ENCODE results near the gene SLC25A38. TPM values are rescaled to one million over a fixed set of nuclear protein-coding genes. Genes with fewer than 3 reads are reported as not detected.
A peak's percentile ranks its signal among the peaks of the same experiment; 100 is the strongest.
"Not testable (repeated sequence)": the region's sequence is repeated elsewhere in the genome, so short reads cannot be mapped to it uniquely, and the experiment has no call there.

The SLC25A38 gene
- polyA plus RNA-seq, 1 donor, result 35.1 TPM

GRCh38 chr3:39370450-39370849, 12.7 kb upstream of the SLC25A38 start:
- not testable (repeated sequence) for H3K4me1 ChIP-seq (ENCODE audit: control insufficient read depth, insufficient read depth, low read length); H3K27ac ChIP-seq (ENCODE audit: low read length)

DNA sequence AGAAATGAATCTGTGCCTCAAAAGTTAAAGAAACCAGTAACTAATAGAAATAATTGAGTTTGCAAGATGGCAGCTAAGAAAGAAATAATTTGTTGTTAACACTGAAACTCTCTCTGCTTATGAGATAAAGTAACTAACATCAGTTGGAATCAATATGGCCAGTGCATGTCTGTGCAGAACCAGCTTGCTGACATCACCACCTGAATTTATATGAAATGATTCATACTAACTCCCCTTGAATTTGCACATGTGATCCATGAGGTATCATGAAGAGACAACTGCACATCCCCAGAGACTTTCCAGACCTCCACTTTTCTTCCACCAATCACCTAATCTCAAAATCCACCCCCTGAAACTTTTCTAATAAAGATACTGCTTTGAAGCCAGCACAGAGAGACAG, 10.3 kb upstream of the SLC25A38 start:
- Histone ChIP-seq H3K4me1 (ENCODE audit: control insufficient read depth, insufficient read depth, low read length) (no peaks in the 10 kb centered on the region), H3K27ac (ENCODE audit: low read length) (no peak overlapping the region), H3K9me3 (ENCODE audit: control insufficient read depth, low read depth, low read length) (no peaks in the 10 kb centered on the region), H3K27me3 (ENCODE audit: control insufficient read depth, insufficient read depth, low read length) (no peaks in the 10 kb centered on the region), H3K36me3 (ENCODE audit: control insufficient read depth, insufficient read depth, low read length) (no peaks in the 10 kb centered on the region), H3K4me3 (ENCODE audit: low read length) (no peak overlapping the region)
- no peak for DNase-seq

More at GRCh38 chr3:39370450-39370849, 12.7 kb upstream of the SLC25A38 start:
- H3K36me3 ChIP-seq (ENCODE audit: control insufficient read depth, insufficient read depth, low read length); DNase-seq; H3K9me3 ChIP-seq (ENCODE audit: control insufficient read depth, low read depth, low read length); H3K4me3 ChIP-seq (ENCODE audit: low read length); H3K27me3 ChIP-seq (ENCODE audit: control insufficient read depth, insufficient read depth, low read length): not testable (repeated sequence)
- no CpG with 5 or more reads among the region's 4 CpGs for WGBS (ENCODE audit: insufficient coverage, low lambda C conversion rate)

DNA sequence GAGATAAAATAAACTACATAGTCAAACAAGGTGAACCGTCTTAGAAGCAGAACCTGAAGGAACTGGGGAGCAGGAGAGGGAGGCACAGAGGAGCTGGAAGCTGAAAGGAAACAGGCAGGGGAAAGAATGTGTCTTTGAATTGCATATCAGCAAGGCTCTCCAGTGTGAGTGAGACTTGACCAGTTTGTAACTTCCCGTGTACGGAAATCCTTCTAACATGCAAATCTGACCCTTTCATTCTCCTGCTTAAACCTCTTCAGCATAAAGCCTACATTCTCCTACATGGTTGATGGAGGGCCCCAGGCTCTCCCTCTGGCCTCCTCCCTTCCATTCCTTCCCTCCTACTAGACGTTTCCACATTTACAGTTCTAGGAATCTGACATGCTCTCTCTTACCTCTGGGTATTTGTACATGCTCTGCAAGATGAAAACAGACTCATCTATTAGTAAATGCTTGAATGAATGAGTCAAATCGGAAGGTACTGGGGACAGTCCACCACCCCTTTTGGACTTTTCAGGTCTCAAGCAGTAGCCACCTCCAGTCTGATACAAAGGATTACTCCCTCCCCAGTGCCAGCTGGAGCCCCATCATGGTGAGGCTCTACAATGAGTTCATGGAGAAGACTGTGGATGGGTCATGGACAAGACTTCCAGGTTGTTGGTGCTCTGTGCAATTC, 6.1 kb upstream of the SLC25A38 start:
- H3K4me3 ChIP-seq (ENCODE audit: low read length), result no peak overlapping the region
- H3K36me3 ChIP-seq (ENCODE audit: control insufficient read depth, insufficient read depth, low read length), result no peaks in the 10 kb centered on the region
- H3K27me3 ChIP-seq (ENCODE audit: control insufficient read depth, insufficient read depth, low read length), result no peaks in the 10 kb centered on the region
- WGBS (ENCODE audit: insufficient coverage, low lambda C conversion rate), result 50% methylated on average over 1 of the region's 5 CpGs
- no peaks in the 10 kb centered on the region for H3K9me3 ChIP-seq (ENCODE audit: control insufficient read depth, low read depth, low read length)
- H3K4me1 ChIP-seq (ENCODE audit: control insufficient read depth, insufficient read depth, low read length), result no peaks in the 10 kb centered on the region
- H3K27ac ChIP-seq (ENCODE audit: low read length), result no peak overlapping the region
- no peak for DNase-seq

DNA sequence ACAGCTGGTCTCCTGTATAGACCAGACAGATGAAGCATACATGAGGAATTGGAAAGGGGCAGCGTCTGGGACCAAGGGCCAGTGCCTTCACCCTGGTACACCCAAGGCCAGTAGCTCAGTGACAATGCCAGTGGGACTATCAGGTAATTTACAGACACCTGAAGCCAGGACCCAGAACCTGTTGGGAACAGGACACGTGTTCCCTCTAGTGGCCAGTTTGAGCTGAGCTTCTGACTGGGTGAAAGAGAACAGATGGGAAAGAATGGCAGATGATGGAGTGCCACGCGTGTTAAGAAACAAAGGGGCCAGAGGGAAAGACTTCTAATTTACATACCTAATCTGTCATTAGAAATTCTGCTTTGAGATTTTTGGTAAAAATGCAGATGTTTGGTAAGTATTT, 5.1 kb upstream of the SLC25A38 start:
- Histone ChIP-seq H3K36me3 (ENCODE audit: control insufficient read depth, insufficient read depth, low read length) (no peaks in the 10 kb centered on the region), H3K4me1 (ENCODE audit: control insufficient read depth, insufficient read depth, low read length) (peaks cover 7% of the 10 kb centered on the region), H3K4me3 (ENCODE audit: low read length) (no peak overlapping the region), H3K27ac (ENCODE audit: low read length) (no peak overlapping the region), H3K9me3 (ENCODE audit: control insufficient read depth, low read depth, low read length) (no peaks in the 10 kb centered on the region), H3K27me3 (ENCODE audit: control insufficient read depth, insufficient read depth, low read length) (no peaks in the 10 kb centered on the region)
- WGBS (ENCODE audit: insufficient coverage, low lambda C conversion rate), result no CpG with 5 or more reads among the region's 4 CpGs
- peak; percentile 55 to 63 for DNase-seq

DNA sequence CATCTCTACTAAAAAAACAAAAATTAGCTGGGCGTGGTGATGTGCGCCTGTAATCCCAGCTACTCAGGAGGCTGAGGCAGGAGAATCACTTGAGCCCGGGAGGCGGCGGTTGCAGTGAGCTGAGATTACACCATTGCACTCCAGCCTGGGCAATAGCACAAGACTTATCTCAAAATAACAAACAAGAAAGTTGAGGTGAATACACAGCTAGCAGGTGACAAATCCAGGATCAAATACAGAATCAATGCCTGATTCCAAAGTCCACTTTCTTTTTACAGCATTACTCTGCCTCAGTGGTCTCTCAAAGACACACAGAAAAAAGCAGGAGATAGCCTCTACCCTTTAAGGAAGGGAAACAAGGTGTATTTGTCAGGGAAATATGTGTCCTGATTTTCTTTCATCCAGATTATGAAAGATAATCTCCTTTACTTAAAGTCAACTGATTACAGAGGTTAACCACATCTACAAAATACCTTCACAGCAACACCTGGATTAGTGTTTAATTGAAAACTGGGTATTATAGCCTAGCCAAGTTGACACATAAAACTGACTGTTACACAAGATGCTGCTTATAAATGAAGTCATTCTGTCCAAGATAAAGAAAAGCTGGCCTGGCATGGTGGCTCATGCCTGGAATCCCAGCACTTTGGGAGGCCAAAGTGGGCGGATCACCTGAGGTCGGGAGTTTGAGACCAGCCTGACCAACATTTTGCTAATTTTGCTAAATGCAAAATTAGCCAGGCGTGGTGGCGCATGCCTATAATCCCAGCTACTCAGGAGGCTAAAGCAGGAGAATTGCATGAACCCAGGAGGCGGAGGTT, 4.0 kb upstream of the SLC25A38 start:
- no peak overlapping the region for H3K4me3 ChIP-seq (ENCODE audit: low read length)
- no peak overlapping the region for H3K27ac ChIP-seq (ENCODE audit: low read length)
- peaks cover 7% of the 10 kb centered on the region for H3K4me1 ChIP-seq (ENCODE audit: control insufficient read depth, insufficient read depth, low read length)
- DNase-seq, result no peak
- 60% methylated on average over 1 of the region's 10 CpGs for WGBS (ENCODE audit: insufficient coverage, low lambda C conversion rate)
- no peaks in the 10 kb centered on the region for H3K36me3 ChIP-seq (ENCODE audit: control insufficient read depth, insufficient read depth, low read length)
- no peaks in the 10 kb centered on the region for H3K27me3 ChIP-seq (ENCODE audit: control insufficient read depth, insufficient read depth, low read length)
- H3K9me3 ChIP-seq (ENCODE audit: control insufficient read depth, low read depth, low read length), result no peaks in the 10 kb centered on the region

GRCh38 chr3:39379778-39380155, 3.4 kb upstream of the SLC25A38 start:
- no peak overlapping the region for H3K4me3 ChIP-seq (ENCODE audit: low read length)
- no peaks in the 10 kb centered on the region for H3K9me3 ChIP-seq (ENCODE audit: control insufficient read depth, low read depth, low read length)
- no peaks in the 10 kb centered on the region for H3K27me3 ChIP-seq (ENCODE audit: control insufficient read depth, insufficient read depth, low read length)
- DNase-seq, result no peak
- no peaks in the 10 kb centered on the region for H3K36me3 ChIP-seq (ENCODE audit: control insufficient read depth, insufficient read depth, low read length)
- no CpG with 5 or more reads among the region's 5 CpGs for WGBS (ENCODE audit: insufficient coverage, low lambda C conversion rate)
- peaks cover 7% of the 10 kb centered on the region for H3K4me1 ChIP-seq (ENCODE audit: control insufficient read depth, insufficient read depth, low read length)
- no peak overlapping the region for H3K27ac ChIP-seq (ENCODE audit: low read length)

DNA sequence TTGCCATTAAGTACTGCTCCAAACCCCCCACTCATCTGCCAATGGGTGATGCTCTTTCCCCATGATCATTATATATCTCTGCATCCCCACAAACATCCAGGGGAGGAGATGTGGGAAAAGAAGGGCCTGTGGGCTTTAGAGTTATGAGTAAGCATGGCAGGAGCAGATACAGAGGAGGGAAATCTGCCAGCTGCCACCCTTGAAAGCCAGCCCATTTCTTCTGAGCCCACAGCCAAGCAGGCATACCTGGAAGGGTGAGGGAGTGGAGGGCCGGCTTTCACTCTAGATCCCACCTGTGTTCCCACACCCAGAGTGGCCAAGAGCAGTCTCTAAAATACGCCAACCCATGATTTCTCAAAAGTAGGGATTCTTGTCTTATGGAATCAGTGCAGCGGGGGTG, 1.7 kb upstream of the SLC25A38 start:
- WGBS (ENCODE audit: insufficient coverage, low lambda C conversion rate), result no CpG with 5 or more reads among the region's 3 CpGs
- no peak for DNase-seq
- no peaks in the 10 kb centered on the region for H3K27me3 ChIP-seq (ENCODE audit: control insufficient read depth, insufficient read depth, low read length)
- peaks cover 14% of the 10 kb centered on the region for H3K4me1 ChIP-seq (ENCODE audit: control insufficient read depth, insufficient read depth, low read length)
- no peak overlapping the region for H3K4me3 ChIP-seq (ENCODE audit: low read length)
- no peak overlapping the region for H3K27ac ChIP-seq (ENCODE audit: low read length)
- H3K36me3 ChIP-seq (ENCODE audit: control insufficient read depth, insufficient read depth, low read length), result no peaks in the 10 kb centered on the region
- H3K9me3 ChIP-seq (ENCODE audit: control insufficient read depth, low read depth, low read length), result no peaks in the 10 kb centered on the region

GRCh38 chr3:39383881-39384664, 903 bp downstream of the SLC25A38 start:
- DNase-seq, result peak; percentile 95 to 97
- Histone ChIP-seq H3K27ac (ENCODE audit: low read length) (peak overlapping the region; percentile 92), H3K9me3 (ENCODE audit: control insufficient read depth, low read depth, low read length) (no peaks in the 10 kb centered on the region), H3K27me3 (ENCODE audit: control insufficient read depth, insufficient read depth, low read length) (no peaks in the 10 kb centered on the region), H3K4me1 (ENCODE audit: control insufficient read depth, insufficient read depth, low read length) (peaks cover 25% of the 10 kb centered on the region), H3K36me3 (ENCODE audit: control insufficient read depth, insufficient read depth, low read length) (peaks cover 2% of the 10 kb centered on the region), H3K4me3 (ENCODE audit: low read length) (peak overlapping the region; percentile 97)
- WGBS (ENCODE audit: insufficient coverage, low lambda C conversion rate), result 0% methylated on average over 3 of the region's 66 CpGs

DNA sequence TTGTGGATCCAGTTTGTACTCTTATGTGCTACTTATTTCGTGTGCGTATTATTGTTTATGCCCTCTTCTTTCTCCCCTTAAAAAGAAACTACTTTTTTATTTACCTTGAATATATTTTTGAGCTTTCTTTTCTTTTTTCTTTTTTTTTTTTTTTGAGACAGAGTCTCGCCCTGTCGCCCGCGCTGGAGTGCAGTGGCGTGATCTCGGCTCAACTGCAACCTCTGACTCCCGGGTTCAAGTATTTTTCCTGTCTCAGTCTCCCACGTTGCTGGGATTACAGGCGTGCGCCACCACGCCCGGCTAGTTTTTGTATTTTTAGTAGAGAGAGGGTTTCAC, 1.5 kb downstream of the SLC25A38 start:
- H3K27me3 ChIP-seq (ENCODE audit: control insufficient read depth, insufficient read depth, low read length), result no peaks in the 10 kb centered on the region
- no peak for DNase-seq
- no CpG with 5 or more reads among the region's 14 CpGs for WGBS (ENCODE audit: insufficient coverage, low lambda C conversion rate)
- peaks cover 25% of the 10 kb centered on the region for H3K4me1 ChIP-seq (ENCODE audit: control insufficient read depth, insufficient read depth, low read length)
- H3K27ac ChIP-seq (ENCODE audit: low read length), result peak overlapping the region; percentile 72
- H3K4me3 ChIP-seq (ENCODE audit: low read length), result peak overlapping the region; percentile 97
- H3K9me3 ChIP-seq (ENCODE audit: control insufficient read depth, low read depth, low read length), result no peaks in the 10 kb centered on the region
- H3K36me3 ChIP-seq (ENCODE audit: control insufficient read depth, insufficient read depth, low read length), result peaks cover 7% of the 10 kb centered on the region

GRCh38 chr3:39385456-39386090, 2.4 kb downstream of the SLC25A38 start:
- H3K36me3 ChIP-seq (ENCODE audit: control insufficient read depth, insufficient read depth, low read length), result peaks cover 16% of the 10 kb centered on the region
- H3K4me1 ChIP-seq (ENCODE audit: control insufficient read depth, insufficient read depth, low read length), result peaks cover 25% of the 10 kb centered on the region
- no peak overlapping the region for H3K27ac ChIP-seq (ENCODE audit: low read length)
- no peak overlapping the region for H3K4me3 ChIP-seq (ENCODE audit: low read length)
- no peaks in the 10 kb centered on the region for H3K27me3 ChIP-seq (ENCODE audit: control insufficient read depth, insufficient read depth, low read length)
- H3K9me3 ChIP-seq (ENCODE audit: control insufficient read depth, low read depth, low read length), result no peaks in the 10 kb centered on the region
- DNase-seq, result no peak
- no CpG with 5 or more reads among the region's 9 CpGs for WGBS (ENCODE audit: insufficient coverage, low lambda C conversion rate)
